ENCODE results near the gene SDK1.

DNA sequence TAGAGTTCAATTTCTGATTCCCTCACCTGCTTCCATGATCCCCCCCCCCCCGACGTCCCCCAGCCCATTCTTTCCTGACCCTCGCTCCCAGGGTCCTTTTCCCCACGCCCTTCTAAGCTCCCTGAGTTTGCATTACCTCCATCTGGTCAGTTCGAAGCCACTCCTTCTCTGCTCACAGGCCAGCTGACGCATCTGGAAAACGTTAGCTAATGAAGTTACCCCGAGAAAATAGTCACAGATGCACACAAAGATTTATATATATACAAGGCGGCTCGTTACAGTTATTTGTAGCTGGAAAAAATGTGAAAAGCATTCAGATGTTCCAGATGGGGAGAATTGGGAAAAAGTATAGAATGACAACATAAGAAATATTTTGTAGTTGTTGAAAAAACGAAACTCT lies 751.1 kb downstream of the SDK1 start:
- TF ChIP-seq, protein P1, sequence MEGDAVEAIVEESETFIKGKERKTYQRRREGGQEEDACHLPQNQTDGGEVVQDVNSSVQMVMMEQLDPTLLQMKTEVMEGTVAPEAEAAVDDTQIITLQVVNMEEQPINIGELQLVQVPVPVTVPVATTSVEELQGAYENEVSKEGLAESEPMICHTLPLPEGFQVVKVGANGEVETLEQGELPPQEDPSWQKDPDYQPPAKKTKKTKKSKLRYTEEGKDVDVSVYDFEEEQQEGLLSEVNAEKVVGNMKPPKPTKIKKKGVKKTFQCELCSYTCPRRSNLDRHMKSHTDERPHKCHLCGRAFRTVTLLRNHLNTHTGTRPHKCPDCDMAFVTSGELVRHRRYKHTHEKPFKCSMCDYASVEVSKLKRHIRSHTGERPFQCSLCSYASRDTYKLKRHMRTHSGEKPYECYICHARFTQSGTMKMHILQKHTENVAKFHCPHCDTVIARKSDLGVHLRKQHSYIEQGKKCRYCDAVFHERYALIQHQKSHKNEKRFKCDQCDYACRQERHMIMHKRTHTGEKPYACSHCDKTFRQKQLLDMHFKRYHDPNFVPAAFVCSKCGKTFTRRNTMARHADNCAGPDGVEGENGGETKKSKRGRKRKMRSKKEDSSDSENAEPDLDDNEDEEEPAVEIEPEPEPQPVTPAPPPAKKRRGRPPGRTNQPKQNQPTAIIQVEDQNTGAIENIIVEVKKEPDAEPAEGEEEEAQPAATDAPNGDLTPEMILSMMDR (IDR thresholded peaks at IDR 0.05; ENCODE audit: extremely low read depth in 1 of 2, insufficient read depth in 1 of 2, low read depth in 1 of 2, low read length in 2 of 2), result no peak
- TF ChIP-seq POLR2A (IDR thresholded peaks at IDR 0.05; ENCODE audit: low read depth, low read length) (no peak), EZH2 (IDR thresholded peaks at IDR 0.05; ENCODE audit: borderline replicate concordance, low read depth, low read length, severe bottlenecking) (no peak), JUN (IDR thresholded peaks at IDR 0.05; ENCODE audit: borderline replicate concordance, insufficient read depth, insufficient read length, low read depth) (no peak)
- TF ChIP-seq, protein P2, sequence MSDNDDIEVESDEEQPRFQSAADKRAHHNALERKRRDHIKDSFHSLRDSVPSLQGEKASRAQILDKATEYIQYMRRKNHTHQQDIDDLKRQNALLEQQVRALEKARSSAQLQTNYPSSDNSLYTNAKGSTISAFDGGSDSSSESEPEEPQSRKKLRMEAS (IDR thresholded peaks at IDR 0.05; ENCODE audit: insufficient read depth, insufficient read length), result no peak

All from endothelial cell of umbilical vein (primary cell).